GM21825 (cell line): Measurements from ENCODE around the gene EFEMP1.

Experiments
- ATAC-seq: cut with Tn5 transposase; IDR thresholded peaks from one replicate; pipeline ENCODE4 v1.9.1; 2021; ENCODE audit warnings: mild to moderate bottlenecking, moderate library complexity; ENCODE audit not compliant: unreplicated experiment

The EFEMP1 gene, protein sequence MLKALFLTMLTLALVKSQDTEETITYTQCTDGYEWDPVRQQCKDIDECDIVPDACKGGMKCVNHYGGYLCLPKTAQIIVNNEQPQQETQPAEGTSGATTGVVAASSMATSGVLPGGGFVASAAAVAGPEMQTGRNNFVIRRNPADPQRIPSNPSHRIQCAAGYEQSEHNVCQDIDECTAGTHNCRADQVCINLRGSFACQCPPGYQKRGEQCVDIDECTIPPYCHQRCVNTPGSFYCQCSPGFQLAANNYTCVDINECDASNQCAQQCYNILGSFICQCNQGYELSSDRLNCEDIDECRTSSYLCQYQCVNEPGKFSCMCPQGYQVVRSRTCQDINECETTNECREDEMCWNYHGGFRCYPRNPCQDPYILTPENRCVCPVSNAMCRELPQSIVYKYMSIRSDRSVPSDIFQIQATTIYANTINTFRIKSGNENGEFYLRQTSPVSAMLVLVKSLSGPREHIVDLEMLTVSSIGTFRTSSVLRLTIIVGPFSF

DNA sequence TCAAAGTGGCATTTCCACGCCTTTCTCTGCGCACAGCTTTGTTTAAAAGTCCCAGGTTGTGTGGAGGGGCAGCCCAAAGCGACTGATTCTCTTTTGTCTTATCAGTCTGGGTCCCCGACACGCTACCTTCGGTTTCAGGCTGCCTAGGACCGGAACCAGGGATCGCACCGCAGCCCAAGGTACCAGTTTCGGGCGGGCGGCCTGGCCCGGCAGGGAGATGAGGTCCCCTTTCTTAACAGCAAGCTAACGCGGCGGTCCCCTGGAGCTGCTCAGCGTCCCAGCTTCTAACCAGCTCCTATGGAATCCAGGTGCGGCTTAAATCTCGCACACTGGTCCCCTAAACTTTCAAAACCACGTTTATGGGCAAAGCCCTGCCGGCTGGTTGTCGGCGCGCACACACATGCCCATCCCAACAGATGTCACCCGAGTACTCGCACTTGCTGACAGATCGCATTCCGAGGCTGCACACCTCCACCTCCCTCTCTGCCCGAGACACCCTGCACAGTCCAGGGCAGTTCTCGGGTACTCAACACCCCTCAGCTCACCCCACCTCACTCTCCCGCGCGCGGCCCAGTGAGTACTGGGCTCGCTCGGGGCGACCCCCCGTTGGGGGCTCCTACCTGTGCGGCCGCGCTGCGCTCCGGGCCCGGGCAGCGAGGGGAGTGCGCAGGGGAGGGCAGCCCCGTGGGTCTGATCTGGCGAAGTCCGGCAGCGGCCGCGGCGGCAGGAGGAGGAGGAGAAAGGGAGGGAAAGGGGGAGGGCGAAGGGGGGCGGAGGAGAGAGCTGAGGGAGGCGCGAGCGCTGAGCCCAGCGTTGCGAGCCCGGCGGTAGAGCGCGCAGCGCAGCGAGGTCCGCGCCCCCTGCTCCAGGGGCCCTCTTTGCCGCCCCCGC is at the start of gene EFEMP1:
Gene EFEMP1, minus strand, starts transcription at position 692 of the 891 bp plus-strand sequence. CDS start 1,342 bp downstream, outside the sequence.
- no peak for ATAC-seq

GRCh38 chr2:55970500-55970899 is 46.9 kb upstream of the EFEMP1 start:
- ATAC-seq = no peak

DNA sequence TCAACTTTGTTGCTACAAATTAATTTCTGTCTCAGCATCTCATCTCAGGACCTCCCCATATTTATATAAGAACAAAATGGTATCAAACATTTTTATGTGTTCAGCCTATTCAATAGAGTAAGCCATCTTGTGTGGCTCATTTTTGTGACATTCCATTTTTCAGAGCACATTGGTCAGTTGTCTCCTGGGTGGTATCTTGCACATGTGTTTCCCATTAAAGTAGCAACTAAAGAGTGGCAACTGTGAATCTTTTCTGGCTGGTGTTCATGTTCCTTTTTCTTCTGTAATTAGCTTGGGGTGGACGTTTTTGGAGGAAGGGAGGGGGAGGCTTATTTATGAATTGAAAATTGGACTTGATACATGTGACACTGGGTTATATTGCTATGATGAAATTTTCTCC is 45.4 kb upstream of the EFEMP1 start:
- no peak for ATAC-seq

GRCh38 chr2:55966401-55967118 is 43.0 kb upstream of the EFEMP1 start:
- no peak for ATAC-seq

GRCh38 chr2:55965966-55966365 is 42.4 kb upstream of the EFEMP1 start:
- ATAC-seq = no peak

DNA sequence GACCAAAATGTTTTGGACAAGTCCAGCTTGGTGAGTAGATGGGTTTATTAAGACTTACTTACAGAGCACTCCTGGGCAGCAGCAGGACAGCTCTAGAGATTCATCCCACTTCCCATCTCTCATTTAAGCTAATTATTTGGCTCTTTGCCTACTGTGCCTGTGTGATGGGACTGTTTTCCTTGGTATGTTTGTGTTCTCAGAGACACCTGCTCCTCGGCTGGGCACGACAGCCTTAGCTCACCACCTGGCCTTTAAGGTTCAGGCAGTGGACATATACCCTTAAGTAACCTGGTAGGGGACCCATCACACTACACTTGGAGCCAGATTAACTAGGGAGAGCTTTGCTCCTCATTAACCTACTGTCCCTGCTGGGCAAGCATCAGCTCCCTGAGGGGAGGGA is 41.7 kb upstream of the EFEMP1 start:
- ATAC-seq = no peak

GRCh38 chr2:55962915-55963314 is 39.3 kb upstream of the EFEMP1 start:
- ATAC-seq = no peak

- ATAC-seq = no peak
Measured at GRCh38 chr2:55961318-55961911, 37.8 kb upstream of the EFEMP1 start.

DNA sequence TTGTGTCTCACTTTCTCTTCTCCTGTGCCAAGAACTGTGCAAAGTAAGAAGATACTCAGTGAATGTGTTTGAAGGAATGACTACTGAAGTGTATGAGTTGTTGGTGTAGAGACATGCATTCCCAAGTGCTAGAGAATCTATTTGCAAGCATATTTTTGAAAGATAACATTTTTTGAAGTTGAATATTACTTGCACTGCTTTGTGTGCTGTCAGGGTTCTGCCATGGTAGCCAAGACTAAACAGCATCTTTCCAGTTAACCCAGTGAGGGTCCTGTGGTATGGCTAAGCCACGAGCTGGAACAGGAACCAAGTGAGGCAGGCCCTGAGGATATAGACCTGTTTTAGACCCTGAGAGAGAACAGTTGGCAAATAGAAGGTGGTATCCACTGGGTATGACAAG is 35.2 kb upstream of the EFEMP1 start:
- no peak for ATAC-seq

DNA sequence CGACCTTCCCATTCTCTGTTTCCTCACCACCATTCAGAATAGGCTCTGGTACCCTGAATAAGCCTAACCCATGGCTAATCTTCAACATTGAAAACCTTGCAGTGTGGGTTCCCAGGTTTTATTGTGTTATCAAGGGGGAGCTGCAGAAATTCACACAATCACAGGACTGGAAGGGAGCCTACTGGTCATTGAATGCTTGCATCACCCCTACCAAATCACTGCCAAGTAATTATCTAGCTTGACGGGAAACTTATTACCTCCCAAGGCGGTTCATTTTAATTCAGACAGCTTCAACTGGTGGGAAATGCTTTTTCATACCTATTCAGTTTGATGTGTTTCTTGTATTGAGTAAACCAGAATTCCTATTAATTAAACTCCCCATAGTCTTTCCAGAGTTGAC is 33.6 kb upstream of the EFEMP1 start:
- no peak for ATAC-seq

- ATAC-seq = no peak
Measured at GRCh38 chr2:55954306-55955035, 30.9 kb upstream of the EFEMP1 start.

- ATAC-seq = no peak
Measured at GRCh38 chr2:55952415-55952814, 28.8 kb upstream of the EFEMP1 start.

- no peak for ATAC-seq
Measured at GRCh38 chr2:55951533-55951932, 28.0 kb upstream of the EFEMP1 start.

DNA sequence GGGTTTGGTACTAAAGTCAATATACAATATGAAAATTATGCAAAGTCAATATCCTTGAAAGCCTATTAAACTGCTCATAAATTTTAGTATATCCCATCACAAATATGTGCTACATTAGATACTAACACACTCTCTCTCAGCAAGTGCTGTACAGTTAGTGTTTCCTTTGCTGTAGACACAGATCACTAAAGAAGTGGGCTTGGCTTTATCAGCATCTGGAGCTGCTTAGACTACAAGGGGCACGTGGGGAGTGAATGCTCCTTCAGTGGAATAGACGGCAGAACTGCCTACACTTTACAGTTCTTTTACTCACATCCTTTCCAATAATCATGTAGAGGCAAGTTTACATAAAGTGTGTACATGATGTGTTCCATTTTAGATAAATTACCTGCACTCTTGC is 26.0 kb upstream of the EFEMP1 start:
- no peak for ATAC-seq

- ATAC-seq = no peak
Measured at GRCh38 chr2:55949211-55949610, 25.6 kb upstream of the EFEMP1 start.

DNA sequence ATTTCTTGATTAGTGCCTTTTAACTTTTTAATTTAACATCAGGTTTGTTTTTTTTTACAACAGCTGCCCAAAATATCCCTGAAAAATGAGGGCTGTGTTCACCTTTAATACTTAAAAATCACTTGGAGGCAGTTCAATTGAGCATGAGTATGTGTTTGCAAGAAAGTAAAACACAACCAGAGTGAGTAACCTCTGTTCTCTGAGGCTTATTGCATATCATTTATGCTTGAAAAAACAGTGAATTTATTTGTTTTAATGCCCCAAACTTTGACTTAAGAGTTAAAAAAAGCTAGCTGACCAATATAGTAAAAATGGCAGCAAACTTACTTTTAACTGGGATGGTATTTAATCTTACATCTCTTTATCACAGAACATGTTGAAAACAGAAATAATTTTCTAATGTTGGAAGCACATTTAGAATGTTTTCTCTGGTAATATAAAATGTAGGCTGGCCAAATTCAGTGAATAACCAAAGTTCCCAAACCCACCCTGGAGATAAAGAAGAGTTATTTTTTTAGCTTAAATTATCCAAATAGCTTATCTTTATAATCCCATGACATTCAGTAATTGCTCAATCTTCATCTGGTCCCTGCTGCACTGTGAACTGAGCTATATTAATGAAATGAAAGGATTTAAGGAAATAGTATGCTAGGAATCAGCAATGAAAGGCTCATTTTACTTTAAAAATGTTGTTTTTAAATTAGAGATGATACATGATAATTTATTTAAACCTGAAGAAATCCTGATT is 24.8 kb upstream of the EFEMP1 start:
- no peak for ATAC-seq

- ATAC-seq = no peak
Measured at GRCh38 chr2:55947752-55948151, 24.2 kb upstream of the EFEMP1 start.

GRCh38 chr2:55946793-55947192 is 23.2 kb upstream of the EFEMP1 start:
- no peak for ATAC-seq

DNA sequence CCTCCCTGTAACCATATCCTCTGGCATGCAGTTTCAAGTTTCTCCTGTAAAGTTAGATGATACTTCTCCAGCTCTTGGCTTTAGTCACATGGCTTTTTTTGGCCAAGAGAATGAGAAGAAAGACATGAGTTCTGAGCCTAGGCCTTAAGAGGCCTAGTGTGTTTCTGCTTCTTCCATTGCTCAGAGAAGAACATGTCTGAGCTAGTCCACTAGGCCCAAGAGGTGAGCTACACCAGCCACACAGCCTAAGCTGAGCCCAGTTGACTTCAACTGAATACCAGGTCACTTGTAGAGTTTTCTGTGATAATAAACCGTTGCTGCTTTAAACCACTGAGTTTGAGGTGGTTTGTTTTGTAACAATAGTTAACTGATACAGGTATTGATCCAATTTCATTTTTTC is 19.9 kb upstream of the EFEMP1 start:
- no peak for ATAC-seq
